Endothelial cell of hepatic sinusoid (primary cell): ENCODE data around the gene MAP1LC3A.

ENCODE experiments used
- in situ Hi-C: cut with HindIII; loops from 2 replicates; pipeline ENCODE4 v1.10.0; 2017; ENCODE audit warnings: low sequenced_read_pairs

MAP1LC3A gene

DNA sequence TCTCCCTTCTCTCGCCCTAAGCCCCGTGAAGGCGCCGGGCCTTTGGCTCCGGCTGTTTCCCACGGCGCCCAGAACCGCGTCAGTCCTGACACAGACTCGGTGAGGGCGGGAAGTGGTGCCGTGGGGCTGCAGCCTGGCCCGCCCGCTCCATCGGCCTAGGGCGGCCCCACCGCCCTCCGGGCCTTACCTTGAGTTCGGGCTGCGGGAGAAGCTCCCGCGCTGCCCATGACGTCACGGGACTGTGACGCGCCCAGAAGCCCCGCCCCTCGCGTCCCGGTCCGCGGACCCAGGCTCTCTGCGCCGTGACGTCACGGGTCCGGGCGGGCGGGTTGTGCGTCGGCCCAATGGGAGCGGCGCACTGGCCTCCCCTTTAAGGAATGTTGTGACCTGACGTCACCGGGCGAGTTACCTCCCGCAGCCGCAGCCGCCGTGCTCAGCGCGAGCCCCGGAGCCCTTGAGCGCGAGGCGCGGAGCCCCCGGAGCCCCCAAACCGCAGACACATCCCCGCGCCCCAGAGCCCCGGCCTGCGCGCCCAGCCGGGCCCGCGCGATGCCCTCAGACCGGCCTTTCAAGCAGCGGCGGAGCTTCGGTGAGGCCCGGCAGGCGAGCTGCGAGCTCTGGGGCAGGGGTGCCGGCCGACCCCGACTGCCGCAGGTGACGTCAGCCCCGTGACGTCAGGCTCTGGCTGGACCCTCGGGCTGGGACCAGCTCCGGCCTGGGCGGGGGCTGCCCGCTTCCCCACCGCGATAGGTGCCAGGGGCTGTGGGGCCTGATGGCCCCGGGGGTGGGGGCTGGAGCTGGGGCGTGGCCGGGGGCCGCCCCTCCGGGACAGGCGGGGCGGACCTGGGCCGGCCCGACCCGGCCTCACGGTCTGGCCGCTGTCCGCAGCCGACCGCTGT lies at the start of gene MAP1LC3A:
Gene MAP1LC3A, plus strand, starts transcription at position 399 of the 899 bp plus-strand sequence. Its CDS starts 151 bp downstream, at position 550.
- in situ Hi-C loops = no loop called here

DNA sequence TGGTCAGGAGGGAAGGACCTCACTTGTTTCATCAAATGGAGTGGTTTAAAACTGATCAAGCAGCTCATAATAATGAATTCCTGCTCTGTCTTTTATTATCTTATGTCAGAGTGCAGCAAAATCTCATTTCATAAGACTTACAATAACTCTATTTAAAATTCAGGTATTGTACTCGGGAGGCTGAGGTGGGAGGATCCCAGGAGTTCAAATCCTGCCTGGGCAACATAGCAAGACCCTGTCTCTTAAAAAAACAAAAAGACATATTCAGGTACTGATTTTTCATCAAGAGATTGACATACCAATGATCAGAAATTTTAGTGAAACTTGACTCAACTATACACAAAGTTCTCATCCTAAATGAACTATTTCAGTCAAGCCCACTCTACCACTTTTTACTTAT lies 47.9 kb upstream of the MAP1LC3A start:
- in situ Hi-C loops = loop anchor here (25.0 kb wide), 1 partner anchor 173 kb away; no protein-coding TSS in a partner anchor

DNA sequence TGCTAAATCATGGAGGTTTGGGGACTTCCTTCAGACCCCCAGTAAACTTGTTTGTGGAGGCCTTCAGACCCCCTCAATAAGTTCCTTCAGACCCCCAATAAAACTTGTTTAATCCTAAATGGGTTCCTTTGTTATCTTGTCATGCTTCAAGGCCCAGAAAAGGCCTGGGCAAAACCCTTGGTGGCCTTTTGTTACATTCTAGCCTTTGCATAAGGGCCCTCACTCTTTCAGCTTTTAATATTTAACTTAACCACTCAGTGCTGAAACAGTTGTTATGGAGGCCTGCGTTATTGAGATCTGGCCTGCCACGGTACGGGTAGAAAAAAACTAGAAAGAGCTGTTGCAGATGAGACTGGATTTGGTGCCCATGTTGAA lies 46.6 kb upstream of the MAP1LC3A start:
- in situ Hi-C loops = loop anchor here (25.0 kb wide), 1 partner anchor 175 kb away; no protein-coding TSS in a partner anchor

DNA sequence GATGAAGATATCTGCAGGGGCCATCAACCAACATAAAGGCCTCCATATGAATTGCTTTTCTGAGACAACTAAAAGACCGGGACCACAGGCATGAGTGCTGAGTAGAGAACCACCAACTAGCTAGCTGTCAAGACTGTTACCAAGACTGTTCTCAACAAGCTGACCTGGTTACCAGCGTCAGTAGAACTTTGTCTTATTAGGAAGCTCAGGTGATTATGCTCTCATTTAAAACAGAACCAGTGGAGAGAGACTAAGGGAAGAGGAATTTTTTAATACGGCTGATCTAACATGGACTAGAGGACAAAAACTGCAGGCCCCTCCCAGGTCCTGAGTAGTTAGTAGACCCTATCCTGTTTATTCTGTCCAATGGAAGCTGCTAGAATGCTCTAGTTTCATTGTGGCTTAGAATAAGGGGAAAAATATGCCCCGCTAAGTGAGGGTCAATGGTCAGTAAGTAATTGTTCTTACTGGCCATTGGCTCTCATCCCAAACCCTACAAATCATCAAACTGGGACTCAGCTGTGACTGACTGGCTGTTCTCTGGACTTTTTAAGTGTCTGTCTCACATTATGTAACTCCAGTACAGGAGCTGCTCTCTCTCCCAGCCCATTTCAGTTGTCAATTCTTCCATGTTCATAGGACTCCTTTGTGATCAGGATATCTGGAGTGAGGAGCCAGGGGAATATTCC lies 46.1 kb upstream of the MAP1LC3A start:
- in situ Hi-C loops = loop anchor here (25.0 kb wide), 1 partner anchor 175 kb away; no protein-coding TSS in a partner anchor

DNA sequence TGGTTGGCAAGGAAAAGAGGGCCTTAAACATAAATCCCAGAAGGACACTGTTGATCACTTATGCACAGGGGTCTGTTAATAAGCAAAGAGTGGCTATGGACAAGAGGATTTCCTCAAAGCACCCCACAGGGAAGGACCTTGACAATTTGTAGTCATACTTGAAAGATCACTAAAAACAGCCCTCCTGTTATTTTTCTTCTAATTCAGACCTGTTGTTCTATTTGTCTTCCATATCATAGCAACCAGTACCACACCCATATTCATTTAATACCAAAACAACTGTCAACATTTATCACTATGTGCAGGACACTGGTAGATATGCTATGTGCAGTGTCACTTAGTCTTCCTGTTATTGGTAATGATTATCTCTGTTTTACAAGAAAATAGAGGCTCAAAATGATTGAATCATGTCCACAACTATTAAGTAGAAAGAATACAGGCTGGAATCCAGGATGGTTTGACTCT lies 45.5 kb upstream of the MAP1LC3A start:
- in situ Hi-C loops = loop anchor here (25.0 kb wide), 1 partner anchor 176 kb away; no protein-coding TSS in a partner anchor

DNA sequence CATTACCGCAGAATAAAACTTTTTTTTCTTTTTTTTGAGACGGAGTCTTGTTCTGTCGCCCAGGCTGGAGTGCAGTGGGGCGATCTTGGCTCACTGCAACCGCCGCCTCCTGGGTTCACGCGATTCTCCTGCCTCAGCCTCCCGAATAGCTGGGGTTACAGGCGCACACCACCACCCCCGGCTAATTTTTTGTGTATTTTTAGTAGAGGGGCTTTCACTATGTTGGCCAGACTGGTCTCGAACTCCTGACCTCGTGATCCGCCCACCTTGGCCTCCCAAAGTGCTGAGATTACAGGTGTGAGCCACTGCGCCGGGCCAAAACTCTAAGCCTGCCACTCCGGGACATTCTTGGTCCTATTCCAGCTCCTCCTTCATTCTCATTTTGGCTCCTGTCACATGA lies 44.5 kb upstream of the MAP1LC3A start:
- in situ Hi-C loops = loop anchor here (25.0 kb wide), 1 partner anchor 177 kb away; no protein-coding TSS in a partner anchor

DNA sequence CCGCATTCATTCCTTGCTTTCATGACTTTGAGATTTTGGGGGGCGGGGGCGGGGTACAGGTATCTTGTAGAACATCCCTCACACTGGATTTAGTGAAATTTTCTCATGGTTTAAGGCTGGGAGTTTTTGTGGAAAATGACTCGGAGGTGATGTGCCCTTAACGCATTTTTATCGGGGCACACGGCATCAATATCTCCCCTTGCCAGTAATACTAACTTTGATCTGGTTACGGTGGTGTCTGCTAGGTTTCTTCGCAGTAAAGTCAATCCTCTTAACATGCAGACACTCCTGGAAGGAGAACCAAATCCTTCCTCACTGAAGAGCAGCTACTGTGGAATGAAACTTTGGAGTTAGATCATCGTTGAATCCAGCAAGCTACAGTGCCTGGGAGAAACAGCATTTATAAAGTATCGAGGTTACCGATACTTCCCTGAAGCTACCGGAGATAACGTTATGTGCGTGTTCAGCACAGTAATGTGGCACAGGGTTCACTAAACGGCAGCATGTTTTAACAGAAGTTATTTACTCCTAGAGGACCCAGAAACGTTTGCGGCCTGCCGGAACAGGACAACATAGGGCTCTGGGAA lies 43.5 kb upstream of the MAP1LC3A start:
- in situ Hi-C loops = loop anchor here (5.0 to 25.0 kb wide), 2 partner anchors 58 to 178 kb away; no protein-coding TSS in a partner anchor

DNA sequence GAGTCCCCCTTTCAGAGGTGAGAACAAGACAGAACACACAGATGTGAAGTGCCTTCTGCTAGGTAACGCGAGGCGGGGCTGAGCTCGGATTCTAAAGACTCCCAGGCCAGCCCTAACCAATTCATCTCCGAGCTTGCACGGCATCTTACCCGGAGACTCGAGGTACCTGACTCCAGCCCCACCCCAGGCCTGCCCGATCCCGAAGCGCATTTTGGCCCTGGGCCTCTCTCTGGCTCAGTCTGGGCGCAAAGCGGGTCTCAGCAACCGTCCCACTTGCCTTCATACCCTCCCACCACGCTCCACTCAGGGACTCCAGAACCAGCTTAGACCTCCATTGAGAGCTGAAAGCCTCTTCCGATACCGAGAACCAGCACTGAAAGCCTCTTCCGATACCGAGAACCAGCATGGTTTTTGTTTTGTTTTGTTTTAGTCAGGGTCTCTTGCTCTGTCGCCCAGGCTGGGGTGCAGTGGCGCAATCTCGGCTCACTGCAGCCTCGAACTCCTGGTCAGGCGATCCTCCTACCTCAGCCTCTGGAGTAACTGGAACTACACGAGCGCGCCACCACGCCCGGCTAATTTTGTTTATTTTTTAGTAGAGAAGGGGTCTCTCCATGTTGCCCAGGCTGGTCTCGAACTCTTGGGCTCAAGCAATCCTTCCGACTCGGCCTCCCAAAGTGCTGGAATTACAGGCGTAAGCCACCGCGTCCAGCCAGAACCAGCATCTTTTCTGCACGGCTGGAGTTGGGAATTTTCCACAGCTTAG lies 42.9 kb upstream of the MAP1LC3A start:
- in situ Hi-C loops = loop anchor here (5.0 to 25.0 kb wide), 2 partner anchors 58 to 178 kb away; no protein-coding TSS in a partner anchor

DNA sequence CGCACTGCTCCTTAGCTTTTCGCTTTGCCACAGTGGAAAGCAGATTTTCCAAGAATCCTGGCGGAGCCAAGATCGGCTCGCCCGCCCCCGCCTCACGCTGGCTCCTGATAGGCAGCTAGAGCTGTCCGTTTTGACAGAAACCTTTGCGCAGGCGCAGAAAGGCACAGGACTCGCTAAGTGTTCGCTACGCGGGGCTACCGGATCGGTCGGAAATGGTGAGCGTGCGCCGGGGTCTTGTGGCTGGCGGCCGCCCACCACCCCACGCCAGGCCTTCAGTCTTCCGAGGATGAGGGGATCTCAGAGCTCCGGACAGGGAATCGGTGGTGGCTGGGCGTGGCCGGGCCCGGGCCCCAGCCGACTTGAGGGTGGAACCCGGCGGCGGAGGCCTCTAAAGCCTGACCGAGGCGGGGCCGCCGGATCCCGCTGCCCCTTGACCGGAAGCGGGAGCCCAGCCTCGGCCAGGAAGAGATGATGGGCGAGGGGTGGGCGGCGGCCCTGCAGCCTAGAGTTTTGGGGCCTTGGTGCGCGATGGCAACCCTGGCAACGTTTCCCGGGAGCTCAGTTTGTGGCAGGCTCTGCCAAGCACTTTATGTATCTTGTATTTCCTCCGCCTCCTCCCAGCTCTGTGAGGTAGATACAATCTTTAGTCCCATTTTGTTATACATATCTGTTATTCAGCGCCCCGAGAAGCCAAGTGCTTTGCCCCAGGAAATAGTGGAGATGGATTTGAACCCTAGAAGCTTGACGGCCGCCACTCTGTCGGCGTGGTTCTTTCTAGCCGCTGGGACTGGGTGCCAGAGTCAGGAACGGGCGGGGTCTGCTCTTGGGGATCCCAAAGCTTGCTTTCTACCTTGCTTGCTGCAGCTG lies 42.0 kb upstream of the MAP1LC3A start, which contains the start of gene DYNLRB1:
Gene DYNLRB1, plus strand, starts transcription at position 176 of the 867 bp plus-strand sequence. Its CDS starts 37 bp downstream, at position 213.
- in situ Hi-C loops = loop anchor here (5.0 to 25.0 kb wide), 2 partner anchors 59 to 179 kb away; no protein-coding TSS in a partner anchor

DNA sequence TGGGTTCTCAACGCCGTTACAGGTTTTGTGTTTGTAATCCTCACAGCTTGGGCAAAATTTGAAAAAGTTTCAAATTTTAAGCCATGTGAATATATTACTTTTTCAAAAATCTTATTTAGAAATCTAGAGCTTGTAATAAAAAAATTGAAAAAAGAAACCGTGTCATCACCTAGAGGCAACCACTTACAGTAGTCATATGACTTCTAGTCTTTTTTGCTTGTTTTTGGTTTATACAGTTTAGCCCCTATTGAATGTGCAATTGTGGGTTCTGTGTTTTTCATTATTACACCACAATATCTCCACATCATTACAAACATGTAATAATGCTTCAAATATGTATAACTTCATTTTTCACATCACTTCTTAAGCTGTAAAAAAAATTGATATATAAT lies 41.4 kb upstream of the MAP1LC3A start:
- in situ Hi-C loops = loop anchor here (5.0 to 25.0 kb wide), 2 partner anchors 60 to 180 kb away; no protein-coding TSS in a partner anchor

DNA sequence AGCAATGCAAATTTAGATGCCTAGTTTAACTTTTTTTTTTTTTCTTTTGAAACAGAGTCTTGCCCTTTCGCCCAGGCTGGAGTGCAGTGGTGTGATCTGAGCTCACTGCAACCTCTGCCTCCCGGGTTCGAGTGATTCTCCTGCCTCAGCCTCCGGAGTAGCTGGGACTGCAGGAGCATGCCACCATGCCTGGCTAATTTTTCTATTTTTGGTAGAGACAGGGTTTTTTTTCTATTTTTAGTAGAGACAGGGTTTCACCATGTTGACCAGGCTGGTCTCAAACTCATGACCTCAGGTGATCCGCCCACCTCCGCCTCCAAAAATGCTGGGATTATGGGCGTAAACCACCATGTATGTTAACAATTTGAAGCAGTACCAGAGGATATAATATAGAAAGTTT lies 39.7 kb upstream of the MAP1LC3A start:
- in situ Hi-C loops = loop anchor here (5.0 to 25.0 kb wide), 2 partner anchors 62 to 182 kb away; no protein-coding TSS in a partner anchor

DNA sequence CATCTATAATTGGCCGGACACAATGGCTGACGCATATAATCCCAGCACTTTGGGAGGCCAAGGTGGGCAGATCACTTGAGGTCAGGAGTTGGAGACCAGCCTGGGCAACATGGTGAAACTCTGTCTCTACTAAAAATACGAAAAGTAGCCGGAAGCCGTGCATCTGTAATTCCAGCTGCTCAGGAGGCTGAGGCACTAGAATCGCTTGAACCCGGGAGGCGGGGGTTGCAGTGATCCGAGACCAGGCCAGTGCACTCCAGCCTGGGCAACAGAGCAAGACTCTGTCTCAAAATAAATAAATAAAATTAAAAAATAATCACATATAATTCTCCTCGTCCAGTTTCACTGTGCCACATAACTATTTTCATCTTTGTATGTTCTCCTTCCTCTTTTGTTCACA lies 38.7 kb upstream of the MAP1LC3A start:
- in situ Hi-C loops = loop anchor here (5.0 to 25.0 kb wide), 2 partner anchors 63 to 183 kb away; no protein-coding TSS in a partner anchor

DNA sequence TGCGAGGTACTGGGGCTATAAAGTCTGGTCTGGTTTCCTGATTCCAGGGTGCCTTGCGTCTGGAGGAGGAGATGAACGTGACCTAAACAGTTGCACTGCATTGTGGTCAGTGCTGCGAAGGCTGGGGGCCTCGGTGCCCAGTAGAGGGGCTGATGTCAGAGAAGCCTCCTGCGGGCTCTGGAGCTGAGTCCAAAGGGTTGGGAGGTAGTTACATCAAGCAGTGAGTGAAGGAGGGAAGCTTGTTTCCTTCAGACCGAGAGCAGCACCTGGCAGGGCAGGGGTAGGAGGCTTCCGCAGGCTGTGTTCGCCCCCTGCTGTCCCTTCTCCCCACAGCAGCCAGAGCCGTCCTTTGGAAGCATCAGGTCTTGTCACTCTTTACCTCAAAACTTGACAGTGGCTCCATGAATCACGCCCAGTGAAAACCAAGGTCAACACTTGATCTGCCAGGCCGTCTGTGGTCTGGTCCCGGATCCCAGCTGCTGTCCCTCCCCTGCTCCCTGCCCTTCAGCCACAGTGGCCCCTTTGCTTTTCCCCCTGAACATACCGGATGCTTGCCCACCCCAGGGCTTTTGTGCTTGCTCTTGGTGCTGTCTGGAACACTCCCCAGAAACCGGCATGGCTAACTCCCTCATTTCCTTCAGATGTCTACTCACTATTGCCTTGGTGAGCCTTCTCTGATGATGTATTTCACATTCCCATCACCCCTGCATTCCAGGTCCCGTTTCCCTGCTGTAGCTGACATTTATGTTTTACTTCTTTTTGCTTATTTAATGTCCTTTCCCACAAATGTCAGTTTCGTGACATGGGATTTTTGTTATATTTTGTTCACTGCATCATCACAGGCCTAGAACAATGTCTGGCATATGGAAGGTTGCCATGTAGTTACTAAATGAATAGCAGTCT lies 35.3 kb upstream of the MAP1LC3A start:
- in situ Hi-C loops = loop anchor here (25.0 kb wide), 1 partner anchor 186 kb away; no protein-coding TSS in a partner anchor

DNA sequence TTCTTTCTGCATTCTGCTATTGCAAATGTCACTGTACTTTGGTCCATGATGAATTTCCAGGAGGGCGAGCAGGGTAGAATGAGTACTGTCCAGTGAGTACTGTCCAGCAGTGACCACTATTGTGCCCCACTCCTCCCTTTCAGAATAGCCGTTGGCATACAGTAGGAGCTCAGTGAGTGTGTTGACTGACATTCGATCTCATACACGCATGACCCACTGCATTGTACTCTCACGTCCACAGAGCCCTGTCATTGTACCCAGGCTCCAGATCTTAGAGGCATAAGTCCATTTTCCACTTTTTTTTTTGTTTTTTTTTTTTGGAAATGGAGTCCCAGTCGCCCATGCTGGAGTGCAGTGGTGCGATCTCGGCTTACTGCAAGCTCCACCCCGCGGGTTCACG lies 34.1 kb upstream of the MAP1LC3A start:
- in situ Hi-C loops = loop anchor here (25.0 kb wide), 1 partner anchor 187 kb away; no protein-coding TSS in a partner anchor

DNA sequence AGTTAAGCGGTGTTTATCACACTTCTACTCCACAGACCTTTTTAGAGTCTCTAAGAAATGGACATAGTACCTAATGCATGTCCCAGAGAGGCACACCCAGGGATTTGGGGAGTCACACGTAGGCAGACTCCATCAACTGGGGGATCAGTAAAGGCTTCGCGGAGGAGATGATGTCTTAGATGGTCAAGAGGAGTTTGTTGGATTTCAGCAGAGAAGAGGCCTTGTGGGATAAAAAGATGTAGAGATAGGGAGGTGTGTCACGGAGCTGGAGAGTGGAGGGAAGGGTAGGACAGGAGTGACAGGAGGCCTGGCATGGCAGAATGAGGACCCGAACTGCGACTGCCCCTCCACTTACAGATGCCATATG lies 33.2 kb upstream of the MAP1LC3A start:
- in situ Hi-C loops = no loop called here

DNA sequence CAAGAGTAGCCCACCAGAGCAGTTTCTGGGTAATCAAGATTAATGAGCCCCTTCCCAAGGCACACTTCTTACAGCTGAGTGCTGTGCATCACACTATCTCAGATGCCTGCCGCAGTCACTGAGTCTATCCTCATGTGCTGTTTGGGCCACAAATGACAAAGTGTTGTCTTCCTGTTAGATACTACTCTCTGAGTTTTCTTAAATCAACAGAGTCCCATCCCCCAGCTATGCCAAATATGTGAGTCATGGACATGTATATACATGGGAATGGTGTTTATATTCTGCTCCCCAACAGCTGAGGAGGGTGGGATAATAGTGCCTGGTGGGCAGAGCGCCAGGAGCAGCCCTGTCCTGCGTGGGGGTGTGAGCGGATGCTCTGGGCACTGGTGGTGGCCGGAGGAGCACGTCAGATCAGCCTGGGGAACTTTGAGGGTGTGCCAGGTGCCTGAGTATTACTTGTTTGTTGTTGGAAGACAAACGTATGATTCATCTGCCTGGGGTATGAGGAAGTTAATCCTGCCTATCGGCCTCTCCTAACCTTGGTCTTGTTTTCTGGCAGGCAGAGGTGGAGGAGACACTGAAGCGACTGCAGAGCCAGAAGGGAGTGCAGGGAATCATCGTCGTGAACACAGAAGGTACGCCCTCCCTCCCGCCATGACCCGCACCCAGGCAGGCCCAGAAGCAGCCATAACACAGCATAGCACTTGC lies 32.7 kb upstream of the MAP1LC3A start:
- in situ Hi-C loops = no loop called here

DNA sequence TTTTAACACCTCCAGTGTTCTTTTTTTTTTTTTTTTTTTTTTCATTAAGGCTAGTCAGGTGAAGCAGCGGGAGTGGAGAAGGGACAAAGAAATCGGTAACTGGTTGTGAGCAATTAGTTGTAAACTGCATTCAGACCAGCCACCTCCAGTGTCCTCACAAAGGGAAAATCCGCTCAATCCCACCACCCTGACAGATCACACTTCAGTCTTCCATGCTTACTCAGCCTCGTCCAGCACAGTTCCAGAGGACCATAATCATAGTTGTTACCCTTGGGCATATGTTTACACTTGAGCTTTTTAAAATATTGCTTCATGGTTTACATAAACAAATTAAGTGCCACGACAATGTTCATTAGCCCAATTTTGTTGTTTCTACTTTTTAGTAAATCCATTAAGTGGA lies 32.1 kb upstream of the MAP1LC3A start:
- in situ Hi-C loops = no loop called here
